Measurements from ENCODE around the gene SLAMF1. TPM values are rescaled to one million over a fixed set of nuclear protein-coding genes. Genes with fewer than 3 reads are reported as not detected.

The SLAMF1 gene
- total and polyA plus RNA-seq, 2 donors (not counting 1 experiment from before 2014, with no cell fraction given), result 20.7 to 42.3 TPM

DNA sequence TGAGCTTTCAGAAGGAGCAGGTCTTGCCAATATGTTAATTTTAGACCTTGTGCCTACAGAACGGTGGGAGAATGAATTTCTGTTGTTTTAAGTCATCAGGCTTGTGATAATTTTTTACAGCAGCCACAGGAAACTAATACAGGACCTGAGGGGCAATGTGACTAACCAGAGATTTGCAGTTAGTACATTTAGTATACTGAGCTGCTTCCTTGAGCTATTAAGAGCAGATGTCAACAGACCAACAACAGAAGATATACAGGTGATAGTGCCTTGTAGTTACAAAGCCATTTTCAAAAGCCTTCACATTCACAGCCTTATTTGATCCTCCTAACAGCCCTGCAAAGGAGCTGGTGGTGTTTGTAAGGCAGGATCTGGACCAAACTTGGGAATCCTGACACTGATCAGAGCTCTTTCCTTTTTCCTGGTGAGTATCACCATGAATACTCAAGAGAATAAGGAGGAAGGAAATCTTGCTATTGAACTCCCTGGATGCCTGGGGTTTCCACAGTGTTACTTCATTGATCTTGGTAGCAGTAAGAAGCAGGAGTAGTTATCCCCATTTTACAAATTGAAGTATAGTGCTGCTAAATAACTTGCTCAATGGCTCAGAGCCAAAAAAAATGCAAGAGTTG, 4.7 kb upstream of the SLAMF1 start:
- ChIA-PET CTCF (interaction anchor here (0.6 to 1.5 kb wide), 8 partner anchors 9 to 89 kb away, joined by 3 to 9 read pairs (median 3); no protein-coding TSS in a partner anchor), POLR2A (interaction anchor here (0.6 to 1.2 kb wide), 3 partner anchors 9 to 205 kb away, joined by 3 read pairs; no protein-coding TSS in a partner anchor)
- H3K4me3 ChIP-seq (ENCODE audit: control extremely low read depth in 1 of 5, extremely low read depth in 1 of 5, insufficient read depth in 1 of 5, low read depth in 2 of 5, low read length in 4 of 5), result no peak overlapping the region
- Mint-ChIP-seq H3K4me3 (peak overlapping the region; percentile 30), H3K27ac (peak overlapping the region; percentile 96), H3K27me3 (no peaks in the 10 kb centered on the region), H3K4me1 (peaks cover 86% of the 10 kb centered on the region), H3K9me3 (ENCODE audit: insufficient read depth) (peaks cover 4% of the 10 kb centered on the region)
- no peaks in the 10 kb centered on the region for H3K9me3 ChIP-seq (ENCODE audit: control extremely low read depth in 1 of 3, control insufficient read depth in 2 of 3, insufficient read depth in 1 of 3, low read length in 2 of 3)
- TF ChIP-seq, protein P1, sequence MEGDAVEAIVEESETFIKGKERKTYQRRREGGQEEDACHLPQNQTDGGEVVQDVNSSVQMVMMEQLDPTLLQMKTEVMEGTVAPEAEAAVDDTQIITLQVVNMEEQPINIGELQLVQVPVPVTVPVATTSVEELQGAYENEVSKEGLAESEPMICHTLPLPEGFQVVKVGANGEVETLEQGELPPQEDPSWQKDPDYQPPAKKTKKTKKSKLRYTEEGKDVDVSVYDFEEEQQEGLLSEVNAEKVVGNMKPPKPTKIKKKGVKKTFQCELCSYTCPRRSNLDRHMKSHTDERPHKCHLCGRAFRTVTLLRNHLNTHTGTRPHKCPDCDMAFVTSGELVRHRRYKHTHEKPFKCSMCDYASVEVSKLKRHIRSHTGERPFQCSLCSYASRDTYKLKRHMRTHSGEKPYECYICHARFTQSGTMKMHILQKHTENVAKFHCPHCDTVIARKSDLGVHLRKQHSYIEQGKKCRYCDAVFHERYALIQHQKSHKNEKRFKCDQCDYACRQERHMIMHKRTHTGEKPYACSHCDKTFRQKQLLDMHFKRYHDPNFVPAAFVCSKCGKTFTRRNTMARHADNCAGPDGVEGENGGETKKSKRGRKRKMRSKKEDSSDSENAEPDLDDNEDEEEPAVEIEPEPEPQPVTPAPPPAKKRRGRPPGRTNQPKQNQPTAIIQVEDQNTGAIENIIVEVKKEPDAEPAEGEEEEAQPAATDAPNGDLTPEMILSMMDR (IDR thresholded peaks at IDR 0.05), result no peak
- no peak for TF ChIP-seq EZH2 (IDR thresholded peaks at IDR 0.05; ENCODE audit: borderline replicate concordance, insufficient read depth, low read depth, low read length, poor library complexity, severe bottlenecking)
- peaks cover 96% of the 10 kb centered on the region for H3K79me2 ChIP-seq (ENCODE audit: control insufficient read depth, insufficient read depth, low read length)
- H3K4me2 ChIP-seq (replicated peaks; ENCODE audit: low read depth, low read length, poor library complexity, severe bottlenecking), result peak overlapping the region; percentile 40
- 0% methylated on average over 1 of the region's 1 CpG for WGBS (ENCODE audit: insufficient coverage)
- peak overlapping the region; percentile 9 for H3K9ac ChIP-seq (ENCODE audit: low read length)
- H3K27ac ChIP-seq (ENCODE audit: low read length in 2 of 2), result peak overlapping the region in 1 of 2 donors; percentile 82
- no peaks in the 10 kb centered on the region for H3K36me3 ChIP-seq (replicated peaks in 1 of 2; ENCODE audit: control extremely low read depth in 1 of 2, control insufficient read depth in 1 of 2, extremely low read depth in 1 of 2, insufficient read depth in 2 of 2, low read length in 1 of 2)
- H3K27me3 ChIP-seq (replicated peaks in 1 of 4; ENCODE audit: control extremely low read depth in 1 of 4, control insufficient read depth in 3 of 4, insufficient read depth in 4 of 4, low read length in 3 of 4), result no peaks in the 10 kb centered on the region
- H4K20me1 ChIP-seq (ENCODE audit: control insufficient read depth, insufficient read depth, low read length, poor library complexity, severe bottlenecking), result no peaks in the 10 kb centered on the region
- no peak for ATAC-seq (ENCODE audit: low read depth)
- no peak for DNase-seq
- H3K4me1 ChIP-seq (ENCODE audit: control insufficient read depth in 2 of 2, insufficient read depth in 2 of 2, low read length in 2 of 2), result peaks cover 60 to 80% of the 10 kb centered on the region in 2 donors
- no peak overlapping the region for H2AFZ ChIP-seq (ENCODE audit: insufficient read depth, low read depth, low read length, poor library complexity, severe bottlenecking)
- intact Hi-C loops (cut with micrococcal nuclease), result loop anchor here (1.0 to 2.0 kb wide), 2 partner anchors 10 to 13 kb away; no protein-coding TSS in a partner anchor

DNA sequence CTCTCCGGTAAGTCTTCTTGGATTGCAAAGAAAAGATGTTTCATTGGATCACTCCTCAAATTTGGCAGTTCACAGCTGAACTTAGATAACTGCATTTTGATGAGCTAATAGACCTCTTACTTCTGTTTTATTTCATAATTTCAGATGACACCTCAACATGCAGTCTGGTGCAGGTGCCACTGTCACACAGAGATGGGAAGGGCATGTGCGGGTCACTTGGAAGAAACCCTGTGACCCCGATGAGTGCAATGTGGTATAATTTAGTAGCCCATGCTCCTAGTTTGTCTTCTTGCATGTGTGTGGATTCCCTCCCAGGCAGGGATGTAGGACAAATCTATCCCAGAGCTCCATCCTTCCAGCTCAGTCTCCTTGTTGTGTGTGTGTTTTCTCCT, 481 bp upstream of the SLAMF1 start:
- peak overlapping the region; percentile 93 for H3K4me3 Mint-ChIP-seq
- ChIA-PET CTCF (interaction anchor here (0.7 to 3.3 kb wide), 11 partner anchors 11 to 519 kb away, joined by 3 to 35 read pairs (median 4); partner anchors contain the start of gene PPOX), POLR2A (interaction anchor here (0.6 to 1.6 kb wide), 5 partner anchors 12 to 149 kb away, joined by 3 to 4 read pairs (median 3); partner anchors contain the start of gene LY9)
- no peaks in the 10 kb centered on the region for H3K27me3 Mint-ChIP-seq
- H3K27me3 ChIP-seq (replicated peaks in 1 of 4; ENCODE audit: control extremely low read depth in 1 of 4, control insufficient read depth in 3 of 4, insufficient read depth in 4 of 4, low read length in 3 of 4), result no peaks in the 10 kb centered on the region
- H3K27ac Mint-ChIP-seq, result peak overlapping the region; percentile 91
- H3K9me3 ChIP-seq (ENCODE audit: control extremely low read depth in 1 of 3, control insufficient read depth in 2 of 3, insufficient read depth in 1 of 3, low read length in 2 of 3), result no peaks in the 10 kb centered on the region
- peaks cover 99% of the 10 kb centered on the region for H3K79me2 ChIP-seq (ENCODE audit: control insufficient read depth, insufficient read depth, low read length)
- no peaks in the 10 kb centered on the region for H4K20me1 ChIP-seq (ENCODE audit: control insufficient read depth, insufficient read depth, low read length, poor library complexity, severe bottlenecking)
- peaks cover 0 to 8% of the 10 kb centered on the region in 2 experiments for H3K36me3 ChIP-seq (replicated peaks in 1 of 2; ENCODE audit: control extremely low read depth in 1 of 2, control insufficient read depth in 1 of 2, extremely low read depth in 1 of 2, insufficient read depth in 2 of 2, low read length in 1 of 2)
- DNase-seq (no peak), ATAC-seq (ENCODE audit: low read depth) (peak; percentile 42)
- H3K4me3 ChIP-seq (ENCODE audit: control extremely low read depth in 1 of 5, extremely low read depth in 1 of 5, insufficient read depth in 1 of 5, low read depth in 2 of 5, low read length in 4 of 5), result peak overlapping the region; percentile 45 to 86 (median 69)
- H2AFZ ChIP-seq (ENCODE audit: insufficient read depth, low read depth, low read length, poor library complexity, severe bottlenecking), result peak overlapping the region; percentile 59
- no peak for TF ChIP-seq EZH2 (IDR thresholded peaks at IDR 0.05; ENCODE audit: borderline replicate concordance, insufficient read depth, low read depth, low read length, poor library complexity, severe bottlenecking)
- TF ChIP-seq, protein P1 (IDR thresholded peaks at IDR 0.05), result no peak
- H3K4me1 Mint-ChIP-seq, result peaks cover 88% of the 10 kb centered on the region
- peak overlapping the region; percentile 73 to 93 for H3K27ac ChIP-seq (ENCODE audit: low read length in 2 of 2)
- H3K9ac ChIP-seq (ENCODE audit: low read length), result peak overlapping the region; percentile 76
- peaks cover 4% of the 10 kb centered on the region for H3K9me3 Mint-ChIP-seq (ENCODE audit: insufficient read depth)
- intact Hi-C loops (cut with micrococcal nuclease), result loop anchor here (1.0 to 2.0 kb wide), 3 partner anchors 9 to 63 kb away; partner anchors contain the start of gene CD48
- peak overlapping the region; percentile 79 for H3K4me2 ChIP-seq (replicated peaks; ENCODE audit: low read depth, low read length, poor library complexity, severe bottlenecking)
- 33% methylated on average over 2 of the region's 3 CpGs for WGBS (ENCODE audit: insufficient coverage)
- peaks cover 71 to 85% of the 10 kb centered on the region in 2 donors for H3K4me1 ChIP-seq (ENCODE audit: control insufficient read depth in 2 of 2, insufficient read depth in 2 of 2, low read length in 2 of 2)
